Activated CD8-positive, alpha-beta memory T cell treated with anti-CD3 and anti-CD28 coated beads, Interleukin-2, amount 50 U/mL, for 48 hours (primary cell): Measurements from ENCODE around the gene LDLRAD2.

Experiments used
- DNase-seq: peaks from one replicate; pipeline ENCODE4 v3.0.0-alpha.2; 2020

LDLRAD2 gene

GRCh38 chr1:21863981-21864380 is 51.9 kb downstream of the LDLRAD2 start:
- no peak for DNase-seq

DNA sequence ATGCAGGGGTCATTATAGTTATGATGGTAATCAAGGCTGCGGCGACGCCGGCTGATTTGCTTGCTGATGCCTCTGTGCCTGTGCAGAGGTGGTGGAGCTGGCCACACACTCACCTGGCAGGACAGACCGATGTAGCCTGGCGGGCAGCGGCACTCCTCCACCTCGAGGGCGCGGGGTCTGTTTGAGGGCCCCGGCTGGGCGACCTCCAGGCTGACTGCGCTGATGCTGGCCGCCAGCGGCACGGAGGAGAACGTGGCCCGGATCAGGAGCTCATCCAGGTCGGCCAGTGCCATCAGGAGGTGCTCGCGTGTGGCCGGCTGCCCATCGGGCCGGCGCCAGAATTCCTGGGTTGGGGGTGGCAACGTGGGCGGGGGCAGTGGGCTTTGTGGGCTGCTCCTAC is 52.7 kb downstream of the LDLRAD2 start:
- no peak for DNase-seq

GRCh38 chr1:21865609-21865942 is 53.5 kb downstream of the LDLRAD2 start:
- DNase-seq = no peak

DNA sequence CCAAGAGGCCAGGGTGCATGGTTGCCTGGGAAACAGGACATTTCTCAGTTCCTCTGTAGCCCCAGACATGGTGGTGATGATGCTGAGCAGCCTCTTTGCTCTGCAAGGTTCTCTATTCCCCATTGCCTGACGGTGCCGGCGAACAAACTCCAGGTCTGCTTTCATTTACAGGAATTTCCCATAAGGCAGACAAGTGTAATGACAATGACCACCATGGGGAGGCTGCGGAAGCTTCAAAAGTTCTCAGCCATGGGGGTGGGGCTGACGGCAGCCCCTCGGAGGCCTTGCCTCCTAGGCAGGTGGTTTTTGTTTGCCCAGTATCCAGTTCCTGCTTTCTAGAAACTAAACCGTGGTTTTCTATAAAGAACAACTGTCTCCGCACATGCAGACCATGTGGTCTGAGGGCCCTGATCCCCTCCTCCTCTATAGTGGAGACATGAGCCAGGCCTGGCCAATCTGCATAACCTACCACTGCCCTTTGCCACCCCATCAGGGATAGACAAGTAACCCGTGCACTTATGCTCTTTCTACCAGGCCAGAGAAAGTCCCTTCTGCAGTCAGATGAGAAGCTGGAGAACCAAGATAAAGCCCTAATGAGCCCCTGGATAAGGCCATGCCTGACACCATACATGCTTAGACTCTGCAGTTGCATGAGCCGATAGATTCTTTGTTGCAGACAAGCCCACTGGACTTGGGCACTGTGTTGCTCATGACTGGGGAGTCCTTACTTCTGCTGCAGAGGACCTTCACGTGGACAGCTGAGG is 54.1 kb downstream of the LDLRAD2 start:
- DNase-seq = no peak

DNA sequence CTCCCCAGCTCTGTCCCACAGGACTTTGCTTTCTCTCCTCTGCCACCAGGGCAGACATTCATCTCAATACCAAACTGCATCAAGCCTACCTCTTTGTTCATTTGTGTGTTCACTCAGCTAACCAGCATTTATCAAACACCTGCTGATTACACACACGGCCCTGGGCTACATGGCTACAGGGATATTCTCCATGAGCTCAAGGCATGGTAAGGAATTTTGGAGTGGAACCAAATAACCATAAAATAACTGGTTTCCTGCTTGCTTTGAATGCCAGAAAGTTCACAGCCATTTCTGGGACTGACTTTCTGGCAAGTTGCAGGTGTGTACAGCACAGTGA is 54.6 kb downstream of the LDLRAD2 start:
- DNase-seq = no peak

- DNase-seq = no peak
These were observed 55.5 kb downstream of the LDLRAD2 start for GRCh38 chr1:21867451-21867996.

DNA sequence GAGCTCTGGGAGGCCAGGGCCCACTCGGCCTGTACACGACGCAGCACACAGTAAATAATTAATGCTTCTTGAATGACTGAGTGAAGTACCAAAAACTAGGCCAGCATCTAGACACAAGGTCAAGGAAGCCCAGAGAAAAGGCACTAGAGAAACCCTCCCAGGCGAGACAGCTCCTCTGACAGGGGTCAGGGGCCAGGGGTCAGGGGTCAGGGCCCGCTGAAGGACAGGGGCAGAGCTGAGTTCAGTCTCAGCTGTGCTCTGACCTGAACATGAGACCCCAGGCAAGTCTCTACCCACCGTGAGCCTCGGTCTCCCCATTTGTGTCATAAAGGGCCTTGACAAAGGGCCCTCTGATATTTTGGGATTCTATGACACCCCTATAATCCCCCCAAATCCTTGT is 56.4 kb downstream of the LDLRAD2 start:
- no peak for DNase-seq

GRCh38 chr1:21868941-21869454 is 56.9 kb downstream of the LDLRAD2 start:
- no peak for DNase-seq

DNA sequence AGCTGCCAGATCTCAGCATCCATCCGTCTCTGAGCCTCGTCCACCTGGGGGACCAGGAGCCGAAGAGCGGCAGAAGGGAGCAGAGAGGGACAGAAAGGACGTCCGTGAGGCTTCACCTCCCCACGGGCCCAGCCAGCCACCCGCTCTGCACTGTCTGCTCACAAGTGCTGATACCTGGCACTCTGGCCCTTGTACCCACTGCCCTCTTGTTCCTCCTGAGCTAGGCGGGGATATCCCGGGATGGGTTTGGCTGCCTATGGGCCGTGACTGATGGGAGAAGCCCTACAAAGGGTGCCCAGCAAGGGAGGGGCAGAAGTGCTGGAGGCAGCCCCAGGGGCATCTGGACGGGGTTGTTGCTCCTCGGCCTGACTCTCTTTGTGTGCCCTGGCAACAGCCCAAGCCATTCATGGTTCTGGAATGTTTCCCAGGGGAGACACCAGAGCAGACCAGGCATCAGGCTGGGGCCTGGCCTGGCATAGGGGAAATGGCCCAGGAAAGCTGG is 57.6 kb downstream of the LDLRAD2 start:
- DNase-seq = no peak

DNA sequence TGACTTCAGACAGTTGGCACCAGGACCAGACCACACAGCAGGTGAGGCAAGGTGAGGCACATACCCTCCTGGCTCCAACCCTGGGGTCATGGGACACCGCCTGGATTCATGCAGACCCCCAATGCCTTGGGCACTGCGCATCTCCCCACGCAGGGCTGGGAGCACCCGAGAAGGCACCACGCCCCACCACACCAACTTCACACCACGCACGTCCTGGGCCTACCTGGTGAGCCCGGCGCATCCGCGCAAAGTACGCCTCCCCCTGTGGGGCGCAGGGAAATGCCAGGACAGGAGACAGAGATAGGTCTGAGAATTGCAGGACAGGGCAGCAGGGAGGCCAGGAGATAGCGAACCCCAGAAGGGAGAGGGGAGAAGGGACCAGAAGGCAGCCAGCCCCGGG is 58.5 kb downstream of the LDLRAD2 start:
- DNase-seq = no peak

GRCh38 chr1:21871943-21872342 is 59.9 kb downstream of the LDLRAD2 start:
- no peak for DNase-seq

DNA sequence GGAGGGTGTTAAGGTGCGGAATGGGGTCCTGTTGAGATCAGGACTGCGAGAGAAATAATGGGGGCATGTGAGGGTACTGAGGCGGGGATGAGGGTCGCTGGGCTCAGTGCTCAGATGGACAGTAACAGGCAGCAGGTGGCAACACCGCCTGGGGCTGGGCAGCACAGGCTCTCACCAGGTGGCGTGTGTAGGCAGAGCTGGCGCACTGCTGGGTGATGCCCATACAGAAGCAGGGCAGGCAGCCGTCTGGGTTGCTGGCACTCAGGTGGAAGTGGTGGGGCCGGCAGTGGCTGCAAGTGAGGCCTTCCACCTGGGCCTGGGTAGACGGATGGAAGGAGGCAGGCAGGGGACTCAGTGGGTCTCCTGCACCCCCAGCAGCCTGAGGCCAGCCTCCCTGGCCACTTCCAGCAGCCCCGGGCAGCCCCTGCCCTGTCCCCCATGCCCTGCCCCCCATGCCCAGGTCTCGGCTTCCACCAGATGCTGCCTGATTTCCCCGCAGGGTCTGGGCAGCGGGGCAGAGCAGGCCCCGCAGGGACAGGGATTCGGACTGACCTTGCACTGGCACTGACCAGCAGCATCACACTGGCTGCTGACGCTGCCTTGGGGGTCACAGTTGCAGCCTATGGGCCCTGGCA is 60.5 kb downstream of the LDLRAD2 start:
- DNase-seq = no peak

DNA sequence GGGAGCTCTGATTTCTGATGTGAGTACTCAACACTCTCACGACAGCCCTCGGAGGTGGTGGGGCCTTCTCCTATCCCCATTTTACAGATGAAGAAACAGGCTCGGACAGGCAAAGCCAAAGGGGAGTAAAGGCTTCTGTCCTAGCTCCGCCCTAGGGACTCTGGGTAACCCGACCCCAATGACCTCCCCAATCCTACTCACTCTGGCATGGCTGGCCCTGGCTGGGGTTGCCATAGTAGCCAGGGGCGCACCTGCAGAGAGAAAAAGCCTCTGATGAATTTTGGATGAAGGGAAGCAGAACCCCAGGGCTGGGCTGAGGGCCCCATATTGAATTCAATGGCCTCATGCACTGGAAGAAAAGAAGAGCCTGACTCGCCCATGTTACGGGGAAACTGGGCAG is 61.1 kb downstream of the LDLRAD2 start:
- no peak for DNase-seq

DNA sequence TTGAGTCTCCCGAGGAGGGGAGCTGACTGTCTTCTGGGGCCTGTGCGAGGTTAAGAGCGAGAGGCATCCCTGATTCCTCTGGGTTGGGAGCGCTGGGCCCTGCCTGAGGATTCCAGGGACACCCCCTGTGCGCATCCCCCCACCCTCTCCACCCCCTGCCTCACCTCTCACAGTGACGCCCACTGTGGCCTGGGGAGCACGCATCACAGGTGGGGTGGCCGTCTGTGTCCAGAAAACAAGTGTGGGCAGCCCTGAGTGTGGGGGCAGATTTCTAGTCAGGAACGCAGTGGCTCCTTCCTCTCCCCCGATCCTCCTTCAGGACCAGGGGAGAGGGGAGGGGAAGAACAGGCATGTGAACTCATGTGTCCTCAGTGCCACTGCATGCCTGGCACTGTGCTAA is 61.7 kb downstream of the LDLRAD2 start:
- no peak for DNase-seq

GRCh38 chr1:21874328-21874727 is 62.3 kb downstream of the LDLRAD2 start:
- no peak for DNase-seq
